HepG2 (cell line): Measurements from ENCODE around the gene GLRA1. TPM values are rescaled to one million over a fixed set of nuclear protein-coding genes. Genes with fewer than 3 reads are reported as not detected.

Experiments used
- ARHGAP35 ChIP-seq: sonication (generic); formaldehyde crosslinking; IDR thresholded peaks from 2 replicates; pipeline ENCODE4 v1.9.0; 2022; ENCODE audit warnings: mild to moderate bottlenecking, inconsistent platforms, moderate library complexity, missing genetic modification reagents, borderline replicate concordance
- ARNTL ChIP-seq: sonication (generic); formaldehyde crosslinking; IDR thresholded peaks from 2 replicates; pipeline ENCODE4 v1.4.0; 2020; ENCODE audit warnings: mild to moderate bottlenecking, missing genetic modification reagents
- CREB1 ChIP-seq, 2 experiments: fragments of 450-650 bp in 1 of 2; IDR thresholded peaks; 2 replicates each; pipeline ENCODE4 v1.6.1; 2016 to 2017; ENCODE audit warnings: control low read depth in 1 of 2, mild to moderate bottlenecking in 1 of 2, missing compliant biosample characterization in 1 of 2, missing genetic modification characterization in 1 of 2
- ETV5 ChIP-seq: IDR thresholded peaks from 2 replicates; pipeline ENCODE4 v1.6.1; 2018; ENCODE audit warnings: missing biosample characterization, missing genetic modification reagents, inconsistent platforms, borderline replicate concordance
- HDAC1 ChIP-seq: sonication (generic); formaldehyde crosslinking; IDR thresholded peaks from 2 replicates; pipeline ENCODE4 v1.5.1; 2020; ENCODE audit warnings: mild to moderate bottlenecking, missing genetic modification reagents
- HNRNPL ChIP-seq: fragments of 200-400 bp; formaldehyde crosslinking; IDR thresholded peaks from 2 replicates; pipeline ENCODE4 v1.6.1; 2017; ENCODE audit warnings: mild to moderate bottlenecking, low read depth, low read length
- HNRNPLL ChIP-seq: fragments of 200-400 bp; formaldehyde crosslinking; IDR thresholded peaks from 2 replicates; pipeline ENCODE4 v1.6.1; 2017; ENCODE audit warnings: mild to moderate bottlenecking, low read depth, low read length; ENCODE audit not compliant: poor library complexity, severe bottlenecking
- HNRNPUL1 ChIP-seq: fragments of 200-400 bp; formaldehyde crosslinking; IDR thresholded peaks from 2 replicates; pipeline ENCODE4 v1.6.1; 2017; ENCODE audit warnings: low read depth, mild to moderate bottlenecking, low read length, moderate library complexity
- SMAD9 ChIP-seq: sonication (generic); formaldehyde crosslinking; IDR thresholded peaks from 2 replicates; pipeline ENCODE4 v1.5.1; 2020; ENCODE audit warnings: mild to moderate bottlenecking, missing genetic modification reagents
- ZIK1 ChIP-seq: sonication (generic); formaldehyde crosslinking; IDR thresholded peaks from 2 replicates; pipeline ENCODE4 v1.5.0; 2020; ENCODE audit warnings: mild to moderate bottlenecking, low read depth, missing genetic modification reagents, borderline replicate concordance
- ZNF230 ChIP-seq: sonication (generic); formaldehyde crosslinking; IDR thresholded peaks from 2 replicates; pipeline ENCODE4 v1.4.0; 2020; ENCODE audit warnings: mild to moderate bottlenecking, missing genetic modification reagents
- ZNF354B ChIP-seq: sonication (generic); formaldehyde crosslinking; IDR thresholded peaks from 2 replicates; pipeline ENCODE4 v1.8.0; 2022; ENCODE audit warnings: mild to moderate bottlenecking, missing genetic modification reagents
- ZNF446 ChIP-seq: sonication (generic); formaldehyde crosslinking; IDR thresholded peaks from 2 replicates; pipeline ENCODE4 v1.5.0; 2020; ENCODE audit warnings: mild to moderate bottlenecking, missing genetic modification reagents
- ZNF564 ChIP-seq: sonication (generic); formaldehyde crosslinking; IDR thresholded peaks from 2 replicates; pipeline ENCODE4 v1.8.1; 2023; ENCODE audit warnings: mild to moderate bottlenecking, missing genetic modification reagents
- ZNF672 ChIP-seq: sonication (generic); formaldehyde crosslinking; IDR thresholded peaks from 2 replicates; pipeline ENCODE4 v1.8.1; 2022; ENCODE audit warnings: missing genetic modification reagents
- ZNF75D ChIP-seq: sonication (generic); formaldehyde crosslinking; IDR thresholded peaks from 2 replicates; pipeline ENCODE4 v1.8.1; 2023; ENCODE audit warnings: missing genetic modification reagents, mild to moderate bottlenecking, borderline replicate concordance
- ZNF776 ChIP-seq: sonication (generic); formaldehyde crosslinking; IDR thresholded peaks from 2 replicates; pipeline ENCODE4 v1.4.0; 2020; ENCODE audit warnings: mild to moderate bottlenecking, missing genetic modification reagents
- polyA plus RNA-seq, 8 experiments: library from polyadenylated mRNA; depleted of rRNA in 3 of 8; stranded (reverse) in 7 of 8; unstranded in 1 of 8; fragments of >200 nt; fragmentation: Illumina TruSeq in 4 of 8; extraction: Trizol in 4 of 8; gene quantifications; 2 replicates each; pipeline versions ENCODE4 v1.2.1 to v1.2.3, GENCODE V29; 2011 to 2016; ENCODE audit warnings: low read depth in 4 of 8, missing spikeins in 1 of 8, mixed read lengths in 1 of 8; ENCODE audit not compliant: insufficient read depth in 1 of 8
- total RNA-seq, 5 experiments: library from RNA; depleted of rRNA; stranded (reverse); fragments of >200 nt; fragmentation: Illumina TruSeq; extraction: Trizol; gene quantifications; 2 replicates each; pipeline ENCODE4 v1.2.3, GENCODE V29; 2016; ENCODE audit warnings: low read depth in 1 of 5
- TF ChIP-seq, protein P1 (sequence below): sonication (generic); formaldehyde crosslinking; IDR thresholded peaks from 2 replicates; pipeline ENCODE4 v1.5.0; 2020; ENCODE audit warnings: missing genetic modification reagents
- TF ChIP-seq, protein P2 (sequence below): sonication (generic); formaldehyde crosslinking; IDR thresholded peaks from 2 replicates; pipeline ENCODE4; 2020; ENCODE audit warnings: missing genetic modification reagents, mild to moderate bottlenecking, borderline replicate concordance
- TF ChIP-seq, protein P3 (sequence below): IDR thresholded peaks from 2 replicates; pipeline ENCODE4 v1.6.1; 2018; ENCODE audit warnings: missing genetic modification reagents
- TF ChIP-seq, protein P4 (sequence below): sonication (generic); formaldehyde crosslinking; IDR thresholded peaks from 2 replicates; pipeline ENCODE4 v1.4.0; 2020; ENCODE audit warnings: missing genetic modification reagents, borderline replicate concordance

Gene GLRA1
- total and polyA plus RNA-seq, 2 of the 13 experiments (the other 11 are each of a cell fraction or from before 2014, with no cell fraction given), result not detected

DNA sequence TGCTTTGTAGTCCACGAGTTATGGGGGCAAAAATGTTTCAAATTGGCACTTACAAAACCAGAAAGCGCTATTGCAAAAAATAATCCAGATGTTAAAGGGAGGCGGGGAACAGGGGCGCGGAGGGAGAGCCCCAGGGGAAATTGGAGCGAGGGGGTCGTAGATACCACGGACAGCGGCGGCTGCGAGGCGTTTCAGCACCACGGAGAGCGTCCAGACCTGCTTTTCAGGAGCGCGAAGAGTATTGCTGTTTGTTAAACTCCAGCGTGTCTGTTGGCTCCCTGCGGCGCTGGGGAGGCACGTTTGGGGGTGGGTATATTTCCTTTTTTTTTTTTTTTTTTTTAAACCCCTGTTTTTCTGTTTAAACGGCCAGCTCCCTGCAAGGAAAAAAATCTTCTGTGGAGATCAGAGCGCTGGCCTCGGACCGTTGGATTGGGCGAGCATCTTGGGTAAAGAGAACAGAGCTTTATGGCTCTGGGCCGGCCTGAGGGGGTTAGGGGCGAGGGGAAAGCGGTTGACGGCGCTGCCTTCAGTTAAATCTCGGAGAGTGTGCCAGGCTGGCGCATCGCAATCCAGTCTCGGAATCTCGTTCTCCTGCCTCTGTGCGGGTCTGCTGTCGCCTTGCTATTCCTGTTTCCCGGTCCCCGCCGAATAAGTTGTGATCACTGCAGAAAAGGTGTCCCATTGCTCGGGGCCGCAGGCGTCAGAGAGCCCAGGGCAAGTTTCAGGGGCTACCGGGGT, at the start of gene GLRA1 (continued):
- TF ChIP-seq, protein P1, sequence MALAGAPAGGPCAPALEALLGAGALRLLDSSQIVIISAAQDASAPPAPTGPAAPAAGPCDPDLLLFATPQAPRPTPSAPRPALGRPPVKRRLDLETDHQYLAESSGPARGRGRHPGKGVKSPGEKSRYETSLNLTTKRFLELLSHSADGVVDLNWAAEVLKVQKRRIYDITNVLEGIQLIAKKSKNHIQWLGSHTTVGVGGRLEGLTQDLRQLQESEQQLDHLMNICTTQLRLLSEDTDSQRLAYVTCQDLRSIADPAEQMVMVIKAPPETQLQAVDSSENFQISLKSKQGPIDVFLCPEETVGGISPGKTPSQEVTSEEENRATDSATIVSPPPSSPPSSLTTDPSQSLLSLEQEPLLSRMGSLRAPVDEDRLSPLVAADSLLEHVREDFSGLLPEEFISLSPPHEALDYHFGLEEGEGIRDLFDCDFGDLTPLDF (CRISPR knock-in tag), result peak; percentile 96
- peak; percentile 98 for TF ChIP-seq ZNF776 (CRISPR knock-in tag)
- TF ChIP-seq, protein P2, sequence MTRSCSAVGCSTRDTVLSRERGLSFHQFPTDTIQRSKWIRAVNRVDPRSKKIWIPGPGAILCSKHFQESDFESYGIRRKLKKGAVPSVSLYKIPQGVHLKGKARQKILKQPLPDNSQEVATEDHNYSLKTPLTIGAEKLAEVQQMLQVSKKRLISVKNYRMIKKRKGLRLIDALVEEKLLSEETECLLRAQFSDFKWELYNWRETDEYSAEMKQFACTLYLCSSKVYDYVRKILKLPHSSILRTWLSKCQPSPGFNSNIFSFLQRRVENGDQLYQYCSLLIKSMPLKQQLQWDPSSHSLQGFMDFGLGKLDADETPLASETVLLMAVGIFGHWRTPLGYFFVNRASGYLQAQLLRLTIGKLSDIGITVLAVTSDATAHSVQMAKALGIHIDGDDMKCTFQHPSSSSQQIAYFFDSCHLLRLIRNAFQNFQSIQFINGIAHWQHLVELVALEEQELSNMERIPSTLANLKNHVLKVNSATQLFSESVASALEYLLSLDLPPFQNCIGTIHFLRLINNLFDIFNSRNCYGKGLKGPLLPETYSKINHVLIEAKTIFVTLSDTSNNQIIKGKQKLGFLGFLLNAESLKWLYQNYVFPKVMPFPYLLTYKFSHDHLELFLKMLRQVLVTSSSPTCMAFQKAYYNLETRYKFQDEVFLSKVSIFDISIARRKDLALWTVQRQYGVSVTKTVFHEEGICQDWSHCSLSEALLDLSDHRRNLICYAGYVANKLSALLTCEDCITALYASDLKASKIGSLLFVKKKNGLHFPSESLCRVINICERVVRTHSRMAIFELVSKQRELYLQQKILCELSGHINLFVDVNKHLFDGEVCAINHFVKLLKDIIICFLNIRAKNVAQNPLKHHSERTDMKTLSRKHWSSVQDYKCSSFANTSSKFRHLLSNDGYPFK, result peak; percentile 89
- TF ChIP-seq CREB1 (IDR thresholded peaks at IDR 0.05), result no peak
- TF ChIP-seq CREB1 (CRISPR knock-in tag; IDR thresholded peaks at IDR 0.05), result no peak; the same call in 1 of the 2 replicates
- TF ChIP-seq ZNF672, result 0 out of 2 replicates have a peak, but pooled peaks have one; percentile 51
- peak; percentile 98 for TF ChIP-seq ZNF354B (CRISPR knock-in tag)
- peak; percentile 99 for TF ChIP-seq SMAD9 (CRISPR knock-in tag)
- TF ChIP-seq, protein P3, sequence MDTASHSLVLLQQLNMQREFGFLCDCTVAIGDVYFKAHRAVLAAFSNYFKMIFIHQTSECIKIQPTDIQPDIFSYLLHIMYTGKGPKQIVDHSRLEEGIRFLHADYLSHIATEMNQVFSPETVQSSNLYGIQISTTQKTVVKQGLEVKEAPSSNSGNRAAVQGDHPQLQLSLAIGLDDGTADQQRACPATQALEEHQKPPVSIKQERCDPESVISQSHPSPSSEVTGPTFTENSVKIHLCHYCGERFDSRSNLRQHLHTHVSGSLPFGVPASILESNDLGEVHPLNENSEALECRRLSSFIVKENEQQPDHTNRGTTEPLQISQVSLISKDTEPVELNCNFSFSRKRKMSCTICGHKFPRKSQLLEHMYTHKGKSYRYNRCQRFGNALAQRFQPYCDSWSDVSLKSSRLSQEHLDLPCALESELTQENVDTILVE, result peak; percentile 100
- peak; percentile 100 for TF ChIP-seq ZNF446 (CRISPR knock-in tag)
- peak; percentile 100 for TF ChIP-seq ARHGAP35
- TF ChIP-seq HNRNPLL, result no peak
- no peak for TF ChIP-seq HNRNPL
- peak; percentile 98 for TF ChIP-seq ZNF564
- TF ChIP-seq ZNF230, result peak; percentile 100
- peak; percentile 97 for TF ChIP-seq ARNTL
- peak; percentile 68 for TF ChIP-seq HDAC1 (CRISPR knock-in tag)
- peak; percentile 99; the same call in 1 of the 2 replicates for TF ChIP-seq ZIK1 (CRISPR knock-in tag)
- no peak for TF ChIP-seq HNRNPUL1
- TF ChIP-seq ETV5 (CRISPR knock-in tag), result peak; percentile 92
- TF ChIP-seq ZNF75D, result peak; percentile 99
- TF ChIP-seq, protein P4, sequence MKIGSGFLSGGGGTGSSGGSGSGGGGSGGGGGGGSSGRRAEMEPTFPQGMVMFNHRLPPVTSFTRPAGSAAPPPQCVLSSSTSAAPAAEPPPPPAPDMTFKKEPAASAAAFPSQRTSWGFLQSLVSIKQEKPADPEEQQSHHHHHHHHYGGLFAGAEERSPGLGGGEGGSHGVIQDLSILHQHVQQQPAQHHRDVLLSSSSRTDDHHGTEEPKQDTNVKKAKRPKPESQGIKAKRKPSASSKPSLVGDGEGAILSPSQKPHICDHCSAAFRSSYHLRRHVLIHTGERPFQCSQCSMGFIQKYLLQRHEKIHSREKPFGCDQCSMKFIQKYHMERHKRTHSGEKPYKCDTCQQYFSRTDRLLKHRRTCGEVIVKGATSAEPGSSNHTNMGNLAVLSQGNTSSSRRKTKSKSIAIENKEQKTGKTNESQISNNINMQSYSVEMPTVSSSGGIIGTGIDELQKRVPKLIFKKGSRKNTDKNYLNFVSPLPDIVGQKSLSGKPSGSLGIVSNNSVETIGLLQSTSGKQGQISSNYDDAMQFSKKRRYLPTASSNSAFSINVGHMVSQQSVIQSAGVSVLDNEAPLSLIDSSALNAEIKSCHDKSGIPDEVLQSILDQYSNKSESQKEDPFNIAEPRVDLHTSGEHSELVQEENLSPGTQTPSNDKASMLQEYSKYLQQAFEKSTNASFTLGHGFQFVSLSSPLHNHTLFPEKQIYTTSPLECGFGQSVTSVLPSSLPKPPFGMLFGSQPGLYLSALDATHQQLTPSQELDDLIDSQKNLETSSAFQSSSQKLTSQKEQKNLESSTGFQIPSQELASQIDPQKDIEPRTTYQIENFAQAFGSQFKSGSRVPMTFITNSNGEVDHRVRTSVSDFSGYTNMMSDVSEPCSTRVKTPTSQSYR (CRISPR knock-in tag), result peak; percentile 93
